Measurements from ENCODE around the gene GOLM1. TPM values are rescaled to one million over a fixed set of nuclear protein-coding genes. Genes with fewer than 3 reads are reported as not detected.

The GOLM1 gene
- total and polyA plus RNA-seq, 9 of the 15 experiments (the other 6 are each of a cell fraction or from before 2014, with no cell fraction given): 0.09 to 0.96 (median 0.40) TPM; not detected in 4

GRCh38 chr9:86069206-86069869, 30.0 kb downstream of the GOLM1 start:
- Histone ChIP-seq H3K27ac (ENCODE audit: extremely low read depth, low read depth, low read length) (no peak overlapping the region), H3K36me3 (ENCODE audit: control insufficient read depth, insufficient read depth, low read length) (no peaks in the 10 kb centered on the region), H3K9me3 (replicated peaks; ENCODE audit: control insufficient read depth, insufficient read depth, low read depth, low read length) (no peaks in the 10 kb centered on the region), H3K27me3 (ENCODE audit: control insufficient read depth in 2 of 2, insufficient read depth in 2 of 2, low read length in 2 of 2) (peaks cover 9 to 28% of the 10 kb centered on the region in 2 experiments; a peak in 3 of 5 replicates), H3K4me1 (replicated peaks in 1 of 2; ENCODE audit: control insufficient read depth in 2 of 2, insufficient read depth in 2 of 2, low read length in 2 of 2) (no peaks in the 10 kb centered on the region), H3K79me2 (ENCODE audit: control insufficient read depth, insufficient read depth, low read length) (no peaks in the 10 kb centered on the region), H4K20me1 (replicated peaks; ENCODE audit: control insufficient read depth, insufficient read depth, low read length) (no peaks in the 10 kb centered on the region), H3K4me2 (ENCODE audit: insufficient read depth, low read length) (no peak overlapping the region), H3K9ac (ENCODE audit: insufficient read depth in 1 of 2, low read depth in 2 of 2, low read length in 2 of 2) (no peak overlapping the region), H2AFZ (ENCODE audit: low read depth, low read length) (no peak overlapping the region), H3K4me3 (no peak overlapping the region), H3K9me1 (ENCODE audit: control insufficient read depth, insufficient read depth, low read length) (no peaks in the 10 kb centered on the region)
- in situ Hi-C loops (cut with MboI) (no loop called here), intact Hi-C loops (cut with micrococcal nuclease) (no loop called here)
- ChIA-PET CTCF (ENCODE audit: low intra/inter-chr PET ratio) (no interaction called here), POLR2A (no interaction called here)
- ATAC-seq: no peak
- BruUV-seq (replicated peaks): no TSS peak
- no peak for FAIRE-seq
- 0% methylated on average over 7 of the region's 7 CpGs for WGBS (ENCODE audit: insufficient coverage, low coverage, missing lambda C conversion rate)
- no peak for DNase-seq (ENCODE audit: extremely low read depth in 1 of 4, low spot score in 3 of 4)
- no peak for TF ChIP-seq BRCA1 (IDR thresholded peaks at IDR 0.05)
- no peak for TF ChIP-seq BRCA1 (CRISPR knock-in tag; IDR thresholded peaks at IDR 0.05)
- TF ChIP-seq ZNF639 (CRISPR knock-in tag; conservative IDR thresholded peaks at IDR 0.05 in 1 of 2, IDR thresholded peaks at IDR 0.05 in 1 of 2): no peak
- TF ChIP-seq, protein P1, sequence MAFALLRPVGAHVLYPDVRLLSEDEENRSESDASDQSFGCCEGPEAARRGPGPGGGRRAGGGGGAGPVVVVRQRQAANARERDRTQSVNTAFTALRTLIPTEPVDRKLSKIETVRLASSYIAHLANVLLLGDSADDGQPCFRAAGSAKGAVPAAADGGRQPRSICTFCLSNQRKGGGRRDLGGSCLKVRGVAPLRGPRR (CRISPR knock-in tag; IDR thresholded peaks at IDR 0.05): no peak
- TF ChIP-seq RBM22 (IDR thresholded peaks at IDR 0.05; ENCODE audit: low read depth, low read length, poor library complexity, severe bottlenecking): no peak
- TF ChIP-seq, protein P2, sequence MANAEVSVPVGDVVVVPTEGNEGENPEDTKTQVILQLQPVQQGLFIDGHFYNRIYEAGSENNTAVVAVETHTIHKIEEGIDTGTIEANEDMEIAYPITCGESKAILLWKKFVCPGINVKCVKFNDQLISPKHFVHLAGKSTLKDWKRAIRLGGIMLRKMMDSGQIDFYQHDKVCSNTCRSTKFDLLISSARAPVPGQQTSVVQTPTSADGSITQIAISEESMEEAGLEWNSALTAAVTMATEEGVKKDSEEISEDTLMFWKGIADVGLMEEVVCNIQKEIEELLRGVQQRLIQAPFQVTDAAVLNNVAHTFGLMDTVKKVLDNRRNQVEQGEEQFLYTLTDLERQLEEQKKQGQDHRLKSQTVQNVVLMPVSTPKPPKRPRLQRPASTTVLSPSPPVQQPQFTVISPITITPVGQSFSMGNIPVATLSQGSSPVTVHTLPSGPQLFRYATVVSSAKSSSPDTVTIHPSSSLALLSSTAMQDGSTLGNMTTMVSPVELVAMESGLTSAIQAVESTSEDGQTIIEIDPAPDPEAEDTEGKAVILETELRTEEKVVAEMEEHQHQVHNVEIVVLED (CRISPR knock-in tag; IDR thresholded peaks at IDR 0.05): no peak
- TF ChIP-seq SAFB (IDR thresholded peaks at IDR 0.05; ENCODE audit: borderline replicate concordance, low read depth, low read length): no peak
- TF ChIP-seq, protein P3, sequence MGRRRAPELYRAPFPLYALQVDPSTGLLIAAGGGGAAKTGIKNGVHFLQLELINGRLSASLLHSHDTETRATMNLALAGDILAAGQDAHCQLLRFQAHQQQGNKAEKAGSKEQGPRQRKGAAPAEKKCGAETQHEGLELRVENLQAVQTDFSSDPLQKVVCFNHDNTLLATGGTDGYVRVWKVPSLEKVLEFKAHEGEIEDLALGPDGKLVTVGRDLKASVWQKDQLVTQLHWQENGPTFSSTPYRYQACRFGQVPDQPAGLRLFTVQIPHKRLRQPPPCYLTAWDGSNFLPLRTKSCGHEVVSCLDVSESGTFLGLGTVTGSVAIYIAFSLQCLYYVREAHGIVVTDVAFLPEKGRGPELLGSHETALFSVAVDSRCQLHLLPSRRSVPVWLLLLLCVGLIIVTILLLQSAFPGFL (CRISPR knock-in tag; IDR thresholded peaks at IDR 0.05): no peak
- no peak for TF ChIP-seq THRAP3 (IDR thresholded peaks at IDR 0.05; ENCODE audit: borderline replicate concordance)
- no peak for TF ChIP-seq SREBF2 (CRISPR knock-in tag; IDR thresholded peaks at IDR 0.05)
- TF ChIP-seq GTF2A2 (tag; IDR thresholded peaks at IDR 0.05): no peak
- no peak for TF ChIP-seq BACH1 (tag; IDR thresholded peaks at IDR 0.05)
- TF ChIP-seq ZNF239 (CRISPR knock-in tag; IDR thresholded peaks at IDR 0.05): no peak
- no peak for TF ChIP-seq ZNF449 (CRISPR knock-in tag; IDR thresholded peaks at IDR 0.05)
- TF ChIP-seq TEAD4 (IDR thresholded peaks at IDR 0.05; ENCODE audit: low read length): no peak
- TF ChIP-seq TEAD4 (CRISPR knock-in tag; IDR thresholded peaks at IDR 0.05; ENCODE audit: borderline replicate concordance): no peak

Measured in K562 (cell line).